Psoas muscle (tissue), 8 donors: Measurements from ENCODE around the gene TSGA10IP. TPM values are rescaled to one million over a fixed set of nuclear protein-coding genes. Genes with fewer than 3 reads are reported as not detected.

ENCODE experiments used
- ATAC-seq, 4 donors: fragments of 200-7000 bp; cut with Tn5 transposase; one replicate each; pipeline ENCODE4 v1.9.1; 2020; ENCODE audit warnings: moderate library complexity in 3 of 4, mild to moderate bottlenecking in 2 of 4
- DNase-seq, 2 donors: peaks; one replicate each; pipeline ENCODE4 v3.0.0-alpha.2; 2020
- H3K27ac ChIP-seq: fragments of 200-600 bp; one replicate; pipeline ENCODE4 v1.8.0; 2022
- H3K27me3 ChIP-seq, 3 donors: fragments of 200-600 bp in 1 of 3; one replicate each; pipeline versions ENCODE4 v1.6.1 to v1.8.0; 2013 to 2022; ENCODE audit warnings: low read length in 2 of 3, mild to moderate bottlenecking in 2 of 3, moderate library complexity in 1 of 3; ENCODE audit not compliant: insufficient read depth in 3 of 3
- H3K36me3 ChIP-seq, 2 donors: fragments of 200-600 bp in 1 of 2; one replicate each; pipeline versions ENCODE4 v1.6.1 to v1.8.0; 2013 to 2022; ENCODE audit warnings: low read depth in 1 of 2, mild to moderate bottlenecking in 1 of 2, moderate library complexity in 1 of 2; ENCODE audit not compliant: insufficient read depth in 1 of 2
- H3K4me1 ChIP-seq: fragments of 200-600 bp; one replicate; pipeline ENCODE4 v1.8.0; 2022
- H3K4me3 ChIP-seq: fragments of 200-600 bp; one replicate; pipeline ENCODE4 v1.8.0; 2022; ENCODE audit warnings: mild to moderate bottlenecking
- H3K9me3 ChIP-seq: fragments of 200-600 bp; one replicate; pipeline ENCODE4 v1.8.0; 2022
- CTCF ChIP-seq: fragments of 200-600 bp; IDR thresholded peaks from one replicate; pipeline ENCODE4 v1.8.0; 2022; ENCODE audit warnings: antibody characterized with exemption
- WGBS, 3 donors: extraction: QIAGEN DNeasy Blood & Tissue Kit; methylation state at CpG; one replicate each; pipeline versions ENCODE4 v1.1.6 to v1.1.7; 2013; 5-methylcytosine and 5-hydroxymethylcytosine counted together
- intact Hi-C, 2 donors: fragments of 100-400 bp; cut with DNase I; formaldehyde crosslinking; loops; one replicate each; pipeline versions ENCODE4 v1.11.0 to v1.14.2; 2022
- polyA plus RNA-seq, 3 donors: library from polyadenylated mRNA; stranded (reverse); fragments of 200-250 nt; gene quantifications; one replicate each; pipeline ENCODE4 v1.2.3, GENCODE V29; 2013
- total RNA-seq, 4 donors: library from RNA; stranded (reverse); fragmentation: NEBNext Ultra II Directional in 2 of 4; extraction: Animal tissue kit (Norgen Biotek cat#: 25700) in 2 of 4; gene quantifications; one replicate each; pipeline versions ENCODE4 v1.2.1 to v1.2.4, GENCODE V29; 2021 to 2023
- donor health status: healthy with polysubstance abuse.
- donor health status: DM: no; HTN: no; CAD: no; lungs with moderate emphysema.
- donor health status: Bipolar disorder and iron deficiency.
- donor health status: healthy.
- donor health status: DM: yes; HTN: yes; CAD: no.
- donor health status: DM: no; HTN: no; CAD: no.
- donor health status: DM: no; HTN: no; CAD: no.
- donor health status: DM: yes; HTN: yes; CAD: no.

The TSGA10IP gene
- total and polyA plus RNA-seq, 7 donors = not detected

- TF ChIP-seq CTCF = no peak
- ATAC-seq = no peak
Measured at GRCh38 chr11:65992056-65992455, 46.8 kb downstream of the TSGA10IP start.

GRCh38 chr11:65997286-65997685 lies 52.0 kb downstream of the TSGA10IP start:
- intact Hi-C loops = no loop called here
- Histone ChIP-seq H3K36me3 (peaks cover 0 to 44% of the 10 kb centered on the region in 2 donors), H3K4me1 (peaks cover 13% of the 10 kb centered on the region), H3K9me3 (no peaks in the 10 kb centered on the region), H3K27me3 (no peaks in the 10 kb centered on the region), H3K4me3 (no peak overlapping the region), H3K27ac (no peak overlapping the region)
- TF ChIP-seq CTCF = no peak
- ATAC-seq (no peak), DNase-seq (no peak)
- 63 to 90% (median 75%) methylated on average over 2 of the region's 2 CpGs for WGBS, 3 donors

More at GRCh38 chr11:65992056-65992455, 46.8 kb downstream of the TSGA10IP start:
- Histone ChIP-seq H3K36me3 (peaks cover 0 to 9% of the 10 kb centered on the region in 2 donors), H3K4me3 (no peak overlapping the region), H3K4me1 (peaks cover 3% of the 10 kb centered on the region), H3K27me3 (no peaks in the 10 kb centered on the region), H3K9me3 (no peaks in the 10 kb centered on the region), H3K27ac (no peak overlapping the region)
- intact Hi-C loops = no loop called here
- no peak for DNase-seq
- 72 to 78% (median 75%) methylated on average over 5 of the region's 5 CpGs for WGBS, 3 donors

- Histone ChIP-seq H3K27ac (peak within 1 kb of the TSS; percentile 96), H3K36me3 (peaks cover 0 to 66% of the 10 kb centered on the region in 2 donors), H3K27me3 (no peaks in the 10 kb centered on the region), H3K9me3 (no peaks in the 10 kb centered on the region), H3K4me3 (peak within 1 kb of the TSS; percentile 74), H3K4me1 (peaks cover 30% of the 10 kb centered on the region)
- intact Hi-C loops = loop anchor here (1.0 to 5.0 kb wide), 2 partner anchors 40 to 41 kb away; partner anchors contain the start of gene SART1 (in 2 of the 2)
- TF ChIP-seq CTCF = no peak
- 0 to 1% (median 0%) methylated on average over 55 of the region's 55 CpGs for WGBS, 3 donors
- peak; percentile 90 to 95 for DNase-seq
- ATAC-seq = peak; percentile 87 to 92 (median 88)
Measured at GRCh38 chr11:66001942-66002647, 56.8 kb downstream of the TSGA10IP start, which contains the start of the genes BANF1 and EIF1AD. Gene BANF1 (plus strand): TSS chr11:66002503. CDS start chr11:66003251, 748 bp downstream. Gene EIF1AD (minus strand): TSS chr11:66002157. CDS start chr11:66000389, 1,768 bp downstream.

- TF ChIP-seq CTCF = no peak
- H3K4me1 ChIP-seq = peaks cover 34% of the 10 kb centered on the region
- intact Hi-C loops = loop anchor here (1.0 to 5.0 kb wide), 2 partner anchors 40 to 41 kb away; partner anchors contain the start of gene SART1 (in 2 of the 2)
- ATAC-seq (peak; percentile 72 to 80 (median 78)), DNase-seq (peak; percentile 82 to 91)
- H3K36me3 ChIP-seq = peaks cover 0 to 59% of the 10 kb centered on the region in 2 donors
- peak overlapping the region; percentile 74 for H3K4me3 ChIP-seq
- H3K9me3 ChIP-seq = no peaks in the 10 kb centered on the region
- no peaks in the 10 kb centered on the region for H3K27me3 ChIP-seq
- peak overlapping the region; percentile 96 for H3K27ac ChIP-seq
- WGBS, 3 donors = 0% methylated on average over 21 to 40 of the region's 40 CpGs
Measured at GRCh38 chr11:66002648-66003225, 57.5 kb downstream of the TSGA10IP start.
